HepG2 (cell line): Measurements from ENCODE around the gene PRMT7. TPM values are rescaled to one million over a fixed set of nuclear protein-coding genes. Genes with fewer than 3 reads are reported as not detected.

Experiments used
- ATM ChIP-seq: fragments of 450-650 bp; IDR thresholded peaks from 2 replicates; pipeline ENCODE4 v1.7.1; 2017; ENCODE audit warnings: mild to moderate bottlenecking, borderline replicate concordance
- BHLHE40 ChIP-seq: IDR thresholded peaks from 2 replicates; pipeline ENCODE4 v1.6.1; 2011; ENCODE audit warnings: low read length, improper control_type of control experiment
- EED ChIP-seq: sonication (generic); formaldehyde crosslinking; IDR thresholded peaks from 2 replicates; pipeline ENCODE4 v1.5.0; 2020; ENCODE audit warnings: mild to moderate bottlenecking, missing genetic modification reagents
- KLF9 ChIP-seq: IDR thresholded peaks from 2 replicates; pipeline ENCODE4 v1.6.1; 2016; ENCODE audit warnings: low read depth
- MEF2D ChIP-seq: sonication (generic); formaldehyde crosslinking; IDR thresholded peaks from 2 replicates; pipeline ENCODE4 v1.5.1; 2020; ENCODE audit warnings: mild to moderate bottlenecking, missing genetic modification reagents
- NR2F6 ChIP-seq, 2 experiments: IDR thresholded peaks; 2 replicates each; pipeline ENCODE4 v1.6.1; 2016; ENCODE audit warnings: antibody characterized with exemption in 1 of 2, mild to moderate bottlenecking in 1 of 2
- RNF2 ChIP-seq: fragments of 450-650 bp; conservative IDR thresholded peaks from 2 replicates; pipeline ENCODE4 v1.6.1; 2016; ENCODE audit warnings: low read depth
- TEAD3 ChIP-seq: optimal IDR thresholded peaks from 2 replicates; pipeline ENCODE3; 2016; ENCODE audit warnings: borderline replicate concordance
- ZNF274 ChIP-seq: sonication (generic); formaldehyde crosslinking; IDR thresholded peaks from 2 replicates; pipeline ENCODE4 v1.5.1; 2020; ENCODE audit warnings: mild to moderate bottlenecking, missing genetic modification reagents
- ZNF547 ChIP-seq: sonication (generic); formaldehyde crosslinking; IDR thresholded peaks from 2 replicates; pipeline ENCODE4 v1.5.1; 2020; ENCODE audit warnings: mild to moderate bottlenecking, missing genetic modification reagents
- ZNF562 ChIP-seq: sonication (generic); formaldehyde crosslinking; IDR thresholded peaks from 2 replicates; pipeline ENCODE4 v1.8.0; 2022; ENCODE audit warnings: missing genetic modification reagents, borderline replicate concordance
- ZNF567 ChIP-seq: sonication (generic); formaldehyde crosslinking; IDR thresholded peaks from 2 replicates; pipeline ENCODE4 v1.8.1; 2023; ENCODE audit warnings: mild to moderate bottlenecking, missing genetic modification reagents, borderline replicate concordance
- ZNF616 ChIP-seq: sonication (generic); formaldehyde crosslinking; IDR thresholded peaks from 2 replicates; pipeline ENCODE4 v1.5.0; 2020; ENCODE audit warnings: low read depth, mild to moderate bottlenecking, missing genetic modification reagents
- ZNF792 ChIP-seq: IDR thresholded peaks from 2 replicates; pipeline ENCODE4 v1.6.1; 2016
- polyA plus RNA-seq, 8 experiments: library from polyadenylated mRNA; depleted of rRNA in 3 of 8; stranded (reverse) in 7 of 8; unstranded in 1 of 8; fragments of >200 nt; fragmentation: Illumina TruSeq in 4 of 8; extraction: Trizol in 4 of 8; gene quantifications; 2 replicates each; pipeline versions ENCODE4 v1.2.1 to v1.2.3, GENCODE V29; 2011 to 2016; ENCODE audit warnings: low read depth in 4 of 8, missing spikeins in 1 of 8, mixed read lengths in 1 of 8; ENCODE audit not compliant: insufficient read depth in 1 of 8
- total RNA-seq, 5 experiments: library from RNA; depleted of rRNA; stranded (reverse); fragments of >200 nt; fragmentation: Illumina TruSeq; extraction: Trizol; gene quantifications; 2 replicates each; pipeline ENCODE4 v1.2.3, GENCODE V29; 2016; ENCODE audit warnings: low read depth in 1 of 5
- TF ChIP-seq, protein P1 (sequence below): sonication (generic); formaldehyde crosslinking; IDR thresholded peaks from 2 replicates; pipeline ENCODE4 v1.4.0; 2020; ENCODE audit warnings: mild to moderate bottlenecking, missing genetic modification reagents
- TF ChIP-seq, protein P2 (sequence below): sonication (generic); IDR thresholded peaks from 2 replicates; pipeline ENCODE4 v1.6.1; 2016; ENCODE audit warnings: low read depth, borderline replicate concordance
- TF ChIP-seq, protein P3 (sequence below): sonication (generic); formaldehyde crosslinking; IDR thresholded peaks from 2 replicates; pipeline ENCODE4 v1.4.0; 2020; ENCODE audit warnings: mild to moderate bottlenecking, missing genetic modification reagents
- TF ChIP-seq, protein P4 (sequence below): sonication (generic); formaldehyde crosslinking; IDR thresholded peaks from 2 replicates; pipeline ENCODE4 v1.4.0; 2020; ENCODE audit warnings: missing genetic modification reagents

Gene PRMT7
- total and polyA plus RNA-seq, 2 of the 13 experiments (the other 11 are each of a cell fraction or from before 2014, with no cell fraction given): 47.5 to 55.0 TPM

DNA sequence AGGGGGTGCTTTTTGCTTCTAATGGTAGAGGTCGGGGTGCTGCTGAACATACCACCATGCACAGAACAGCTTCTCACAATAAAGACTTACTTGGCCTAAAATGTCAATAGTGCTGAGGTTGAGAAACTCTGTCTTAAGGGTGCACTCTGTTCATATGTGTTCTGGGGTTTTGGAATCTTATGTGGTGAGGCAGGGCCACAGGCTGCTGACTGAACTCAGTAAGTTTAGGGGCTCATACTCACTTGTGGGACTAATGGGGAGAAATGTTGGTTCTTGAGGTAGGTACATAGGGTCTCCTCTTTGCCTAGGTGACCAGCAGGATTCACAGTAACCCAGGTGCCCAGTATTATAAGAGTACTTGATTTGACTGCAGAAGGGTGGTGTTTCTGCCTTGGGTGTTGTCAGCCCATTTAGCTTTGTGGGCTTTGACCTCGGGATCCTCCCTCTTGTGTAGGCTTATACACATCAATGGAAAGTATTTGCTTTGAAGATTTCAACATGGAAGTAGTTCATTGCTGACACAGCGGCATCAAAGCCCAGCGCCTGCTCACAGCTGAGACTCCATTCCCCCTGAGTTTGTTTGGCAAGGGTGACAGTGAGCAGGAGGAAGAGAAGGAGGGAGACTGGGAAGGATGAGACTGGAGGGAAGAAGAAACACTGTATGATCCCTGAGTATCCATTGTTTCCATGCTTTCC is 29.3 kb upstream of the PRMT7 start (continued):
- no peak for TF ChIP-seq ZNF562 (CRISPR knock-in tag)
- TF ChIP-seq, protein P1, sequence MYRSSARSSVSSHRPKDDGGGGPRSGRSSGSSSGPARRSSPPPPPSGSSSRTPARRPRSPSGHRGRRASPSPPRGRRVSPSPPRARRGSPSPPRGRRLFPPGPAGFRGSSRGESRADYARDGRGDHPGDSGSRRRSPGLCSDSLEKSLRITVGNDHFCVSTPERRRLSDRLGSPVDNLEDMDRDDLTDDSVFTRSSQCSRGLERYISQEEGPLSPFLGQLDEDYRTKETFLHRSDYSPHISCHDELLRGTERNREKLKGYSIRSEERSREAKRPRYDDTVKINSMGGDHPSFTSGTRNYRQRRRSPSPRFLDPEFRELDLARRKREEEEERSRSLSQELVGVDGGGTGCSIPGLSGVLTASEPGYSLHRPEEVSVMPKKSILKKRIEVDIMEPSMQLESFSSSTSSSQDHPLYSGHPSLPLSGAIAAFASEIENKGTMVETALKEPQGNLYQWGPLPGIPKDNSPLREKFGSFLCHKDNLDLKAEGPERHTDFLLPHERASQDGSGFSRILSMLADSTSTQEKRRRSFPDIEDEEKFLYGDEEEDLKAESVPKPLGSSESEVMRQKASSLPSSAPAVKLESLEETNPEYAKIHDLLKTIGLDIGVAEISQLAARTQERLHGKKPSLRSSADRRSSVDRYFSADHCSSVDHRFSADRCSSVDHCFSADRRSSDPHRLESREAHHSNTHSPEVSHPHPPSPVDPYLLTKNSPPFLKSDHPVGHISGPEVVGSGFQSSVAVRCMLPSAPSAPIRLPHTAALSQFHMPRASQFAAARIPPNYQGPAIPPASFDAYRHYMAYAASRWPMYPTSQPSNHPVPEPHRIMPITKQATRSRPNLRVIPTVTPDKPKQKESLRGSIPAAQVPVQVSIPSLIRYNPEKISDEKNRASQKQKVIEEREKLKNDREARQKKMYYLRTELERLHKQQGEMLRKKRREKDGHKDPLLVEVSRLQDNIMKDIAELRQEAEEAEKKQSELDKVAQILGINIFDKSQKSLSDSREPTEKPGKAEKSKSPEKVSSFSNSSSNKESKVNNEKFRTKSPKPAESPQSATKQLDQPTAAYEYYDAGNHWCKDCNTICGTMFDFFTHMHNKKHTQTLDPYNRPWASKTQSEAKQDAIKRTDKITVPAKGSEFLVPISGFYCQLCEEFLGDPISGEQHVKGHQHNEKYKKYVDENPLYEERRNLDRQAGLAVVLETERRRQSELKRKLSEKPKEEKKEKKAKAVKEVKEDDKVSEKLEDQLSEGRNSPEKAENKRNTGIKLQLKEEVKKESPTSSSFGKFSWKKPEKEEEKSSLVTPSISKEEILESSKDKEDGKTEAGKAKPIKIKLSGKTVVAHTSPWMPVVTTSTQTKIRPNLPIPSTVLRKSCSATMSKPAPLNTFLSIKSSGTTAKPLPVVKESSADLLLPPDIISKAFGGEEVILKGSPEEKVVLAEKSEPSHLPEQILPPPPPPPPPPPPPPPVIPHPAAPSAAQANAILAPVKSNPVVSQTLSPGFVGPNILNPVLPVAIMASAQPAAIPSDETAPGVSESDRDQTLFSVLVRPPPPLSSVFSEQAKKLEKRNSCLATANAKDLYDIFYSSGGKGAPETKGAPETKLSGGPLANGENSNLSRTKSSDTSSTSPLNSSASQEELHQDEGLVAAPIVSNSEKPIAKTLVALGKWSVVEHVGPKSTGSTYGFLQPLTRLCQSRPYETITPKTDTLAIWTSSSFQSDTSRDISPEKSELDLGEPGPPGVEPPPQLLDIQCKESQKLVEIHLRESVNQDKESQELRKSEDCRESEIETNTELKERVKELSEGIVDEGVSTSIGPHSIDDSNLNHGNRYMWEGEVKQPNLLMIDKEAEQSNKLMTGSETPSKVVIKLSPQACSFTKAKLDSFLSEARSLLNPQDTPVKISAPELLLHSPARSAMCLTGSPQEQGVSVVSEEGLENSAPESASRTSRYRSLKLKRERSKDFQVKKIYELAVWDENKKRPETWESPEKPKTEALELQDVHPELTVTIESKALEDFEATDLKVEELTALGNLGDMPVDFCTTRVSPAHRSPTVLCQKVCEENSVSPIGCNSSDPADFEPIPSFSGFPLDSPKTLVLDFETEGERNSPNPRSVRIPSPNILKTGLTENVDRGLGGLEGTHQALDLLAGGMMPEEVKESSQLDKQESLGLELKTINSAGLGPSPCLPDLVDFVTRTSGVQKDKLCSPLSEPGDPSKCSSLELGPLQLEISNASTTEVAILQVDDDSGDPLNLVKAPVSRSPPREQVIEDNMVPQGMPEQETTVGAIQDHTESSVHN (CRISPR knock-in tag): peak; percentile 65; the same call in 1 of the 2 replicates
- TF ChIP-seq, protein P2, sequence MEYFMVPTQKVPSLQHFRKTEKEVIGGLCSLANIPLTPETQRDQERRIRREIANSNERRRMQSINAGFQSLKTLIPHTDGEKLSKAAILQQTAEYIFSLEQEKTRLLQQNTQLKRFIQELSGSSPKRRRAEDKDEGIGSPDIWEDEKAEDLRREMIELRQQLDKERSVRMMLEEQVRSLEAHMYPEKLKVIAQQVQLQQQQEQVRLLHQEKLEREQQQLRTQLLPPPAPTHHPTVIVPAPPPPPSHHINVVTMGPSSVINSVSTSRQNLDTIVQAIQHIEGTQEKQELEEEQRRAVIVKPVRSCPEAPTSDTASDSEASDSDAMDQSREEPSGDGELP: peak; percentile 99
- 0 out of 2 replicates have a peak, but pooled peaks have one; percentile 54 for TF ChIP-seq ZNF616
- TF ChIP-seq, protein P3, sequence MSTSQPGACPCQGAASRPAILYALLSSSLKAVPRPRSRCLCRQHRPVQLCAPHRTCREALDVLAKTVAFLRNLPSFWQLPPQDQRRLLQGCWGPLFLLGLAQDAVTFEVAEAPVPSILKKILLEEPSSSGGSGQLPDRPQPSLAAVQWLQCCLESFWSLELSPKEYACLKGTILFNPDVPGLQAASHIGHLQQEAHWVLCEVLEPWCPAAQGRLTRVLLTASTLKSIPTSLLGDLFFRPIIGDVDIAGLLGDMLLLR: 0 out of 2 replicates have a peak, but pooled peaks have one; percentile 34
- TF ChIP-seq RNF2: no peak
- TF ChIP-seq BHLHE40: peak; percentile 81
- no peak for TF ChIP-seq ZNF547 (CRISPR knock-in tag)
- TF ChIP-seq ZNF567: no peak
- no peak for TF ChIP-seq ZNF274 (CRISPR knock-in tag)
- TF ChIP-seq ATM: no peak
- TF ChIP-seq NR2F6 (IDR thresholded peaks at IDR 0.05): peak; percentile 84
- peak; percentile 91 for TF ChIP-seq NR2F6 (CRISPR knock-in tag; IDR thresholded peaks at IDR 0.05)
- no peak for TF ChIP-seq EED (CRISPR knock-in tag)
- TF ChIP-seq TEAD3 (CRISPR knock-in tag): peak; percentile 96
- TF ChIP-seq, protein P4, sequence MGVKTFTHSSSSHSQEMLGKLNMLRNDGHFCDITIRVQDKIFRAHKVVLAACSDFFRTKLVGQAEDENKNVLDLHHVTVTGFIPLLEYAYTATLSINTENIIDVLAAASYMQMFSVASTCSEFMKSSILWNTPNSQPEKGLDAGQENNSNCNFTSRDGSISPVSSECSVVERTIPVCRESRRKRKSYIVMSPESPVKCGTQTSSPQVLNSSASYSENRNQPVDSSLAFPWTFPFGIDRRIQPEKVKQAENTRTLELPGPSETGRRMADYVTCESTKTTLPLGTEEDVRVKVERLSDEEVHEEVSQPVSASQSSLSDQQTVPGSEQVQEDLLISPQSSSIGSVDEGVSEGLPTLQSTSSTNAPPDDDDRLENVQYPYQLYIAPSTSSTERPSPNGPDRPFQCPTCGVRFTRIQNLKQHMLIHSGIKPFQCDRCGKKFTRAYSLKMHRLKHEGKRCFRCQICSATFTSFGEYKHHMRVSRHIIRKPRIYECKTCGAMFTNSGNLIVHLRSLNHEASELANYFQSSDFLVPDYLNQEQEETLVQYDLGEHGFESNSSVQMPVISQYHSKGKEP (CRISPR knock-in tag): no peak
- peak; percentile 60; the same call in 1 of the 2 replicates for TF ChIP-seq MEF2D (CRISPR knock-in tag)
- peak; percentile 63; the same call in 1 of the 2 replicates for TF ChIP-seq ZNF792 (CRISPR knock-in tag)
- TF ChIP-seq KLF9 (CRISPR knock-in tag): peak; percentile 71; the same call in 1 of the 2 replicates
